GM19397 (cell line): ENCODE results near the gene C1QTNF6.

Experiments
- ATAC-seq: cut with Tn5 transposase; IDR thresholded peaks from one replicate; pipeline ENCODE4 v1.9.1; 2021; ENCODE audit warnings: mild to moderate bottlenecking, moderate library complexity; ENCODE audit not compliant: unreplicated experiment

C1QTNF6 gene

GRCh38 chr22:37146507-37147180 is 41.4 kb downstream of the C1QTNF6 start:
- no peak for ATAC-seq

- ATAC-seq: no peak
These were observed 42.0 kb downstream of the C1QTNF6 start for GRCh38 chr22:37146051-37146385.

GRCh38 chr22:37145180-37146050 is 42.6 kb downstream of the C1QTNF6 start:
- no peak for ATAC-seq

- ATAC-seq: no peak
These were observed 43.9 kb downstream of the C1QTNF6 start for GRCh38 chr22:37144180-37144554.

GRCh38 chr22:37141971-37142370 is 46.1 kb downstream of the C1QTNF6 start:
- no peak for ATAC-seq

- ATAC-seq: no peak
These were observed 46.6 kb downstream of the C1QTNF6 start for GRCh38 chr22:37141476-37141875.

- no peak for ATAC-seq
These were observed 47.2 kb downstream of the C1QTNF6 start for GRCh38 chr22:37140686-37141323.

GRCh38 chr22:37139762-37140161 is 48.3 kb downstream of the C1QTNF6 start:
- no peak for ATAC-seq

- ATAC-seq: no peak
These were observed 49.0 kb downstream of the C1QTNF6 start for GRCh38 chr22:37138849-37139561.

- ATAC-seq: no peak
These were observed 50.0 kb downstream of the C1QTNF6 start for GRCh38 chr22:37137903-37138665.

- ATAC-seq: no peak
These were observed 50.9 kb downstream of the C1QTNF6 start for GRCh38 chr22:37137131-37137530.

GRCh38 chr22:37135023-37135422 is 53.0 kb downstream of the C1QTNF6 start:
- ATAC-seq: no peak

- ATAC-seq: no peak
These were observed 54.6 kb downstream of the C1QTNF6 start for GRCh38 chr22:37133304-37134018.

GRCh38 chr22:37132773-37133172 is 55.3 kb downstream of the C1QTNF6 start:
- ATAC-seq: no peak
